Stimulated activated CD8-positive, alpha-beta memory T cell treated with anti-CD3 and anti-CD28 coated beads, Interleukin-12 subunit alpha, Interleukin-12 subunit beta, amount 100 ng/mL, for 24 hours (primary cell): ENCODE measurements around the gene IPP.
"Not testable (repeated sequence)": the region's sequence is repeated elsewhere in the genome, so short reads cannot be mapped to it uniquely, and the experiment has no call there.

Source experiments
- DNase-seq: peaks from one replicate; pipeline ENCODE4 v3.0.0-alpha.2; 2020; ENCODE audit errors: extremely low read depth

The IPP gene

DNA sequence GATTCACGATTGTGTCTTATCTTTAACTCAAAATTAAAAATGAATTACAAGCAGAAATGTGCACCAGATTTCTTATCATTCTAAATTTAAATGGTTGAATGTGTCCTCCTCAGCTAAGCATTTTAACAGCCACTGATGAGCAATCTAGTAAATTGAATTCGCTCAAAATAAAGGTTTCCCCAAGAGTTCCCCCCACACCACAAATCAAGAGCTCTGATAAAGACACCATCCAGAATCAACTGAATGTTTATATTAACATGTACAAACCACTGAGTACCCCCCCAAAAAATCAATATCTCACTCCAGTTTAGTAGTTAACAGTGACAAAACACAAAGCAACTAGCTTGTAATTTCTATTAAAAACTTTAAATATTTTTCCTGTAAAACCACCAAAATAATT lies 66.1 kb downstream of the IPP start:
- DNase-seq: no peak

DNA sequence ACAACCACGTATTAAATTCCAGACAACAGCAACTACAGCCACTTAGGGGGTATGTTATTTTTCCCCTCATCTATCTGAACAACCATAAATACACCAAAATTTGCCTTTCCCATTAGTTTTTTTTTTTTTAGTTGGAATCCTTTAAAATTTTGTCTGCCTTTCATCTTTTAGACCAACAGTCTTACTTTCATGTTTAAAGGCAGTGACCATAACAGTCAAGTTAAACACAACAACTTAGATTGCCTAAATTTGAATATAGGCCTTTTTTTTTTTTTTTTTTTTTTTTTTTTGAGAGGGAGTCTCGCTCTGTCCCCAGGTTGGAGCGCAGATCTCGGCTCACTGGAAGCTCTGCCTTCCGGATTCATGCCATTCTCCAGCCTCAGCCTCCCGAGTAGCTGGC lies 67.5 kb downstream of the IPP start:
- no peak for DNase-seq

DNA sequence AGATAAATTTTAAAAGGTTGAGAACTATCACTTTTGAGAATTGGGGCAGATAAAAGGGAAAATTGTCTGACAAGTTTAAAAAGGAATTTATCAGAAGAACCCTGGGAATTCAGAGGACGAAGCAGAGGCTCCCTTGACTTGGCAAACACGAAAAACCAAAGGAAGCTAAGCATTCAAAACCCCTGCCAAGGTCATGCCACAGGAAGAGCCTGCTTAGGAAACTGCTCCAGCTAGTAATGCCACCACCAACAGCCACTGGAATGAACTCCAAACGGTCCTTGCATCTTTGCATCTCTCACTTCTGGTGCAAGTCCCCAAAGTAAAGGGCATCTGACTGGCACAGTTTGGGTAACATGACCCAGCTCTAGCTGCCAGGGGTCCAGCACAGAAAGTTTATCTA lies 71.3 kb downstream of the IPP start:
- no peak for DNase-seq

DNA sequence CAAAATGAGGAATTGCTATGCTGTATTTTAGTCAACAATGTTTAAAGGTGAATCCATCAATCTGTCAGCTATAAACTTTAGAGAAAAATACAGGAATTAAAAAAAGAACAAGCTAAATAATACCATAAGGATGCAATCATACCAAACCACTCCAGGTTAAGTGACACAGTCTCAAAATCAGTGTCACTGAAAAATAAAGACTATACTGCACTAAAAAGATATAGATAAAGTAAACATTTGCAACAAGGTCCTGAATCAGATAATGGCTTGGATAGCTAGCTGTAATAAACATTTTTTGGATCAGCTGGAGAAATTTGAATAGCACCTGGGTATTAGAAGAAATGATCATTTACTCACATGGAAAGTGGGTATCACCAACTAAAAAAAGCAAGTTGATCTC lies 72.0 kb downstream of the IPP start:
- DNase-seq: no peak

DNA sequence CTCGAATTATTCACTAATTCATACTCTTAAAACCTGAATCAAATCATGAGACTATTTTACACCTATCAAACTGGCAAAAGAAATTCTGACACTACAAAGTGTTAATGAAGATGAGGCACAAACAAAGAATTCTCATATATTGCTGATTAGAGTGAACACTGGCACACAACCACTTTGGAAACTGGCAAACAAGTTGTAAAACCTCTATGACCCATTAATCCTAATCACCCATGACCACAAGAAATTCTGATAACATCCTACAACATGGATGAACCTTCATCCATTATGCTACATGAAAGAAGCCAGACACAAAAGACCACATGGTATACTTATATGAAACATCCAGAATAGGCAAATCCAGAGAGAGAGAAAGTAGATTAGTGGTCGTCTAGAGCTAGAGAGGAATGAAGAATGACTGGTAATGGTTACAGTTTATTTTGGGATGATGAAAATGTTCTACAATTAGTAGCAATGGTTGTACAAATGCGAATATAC lies 72.7 kb downstream of the IPP start:
- no peak for DNase-seq

DNA sequence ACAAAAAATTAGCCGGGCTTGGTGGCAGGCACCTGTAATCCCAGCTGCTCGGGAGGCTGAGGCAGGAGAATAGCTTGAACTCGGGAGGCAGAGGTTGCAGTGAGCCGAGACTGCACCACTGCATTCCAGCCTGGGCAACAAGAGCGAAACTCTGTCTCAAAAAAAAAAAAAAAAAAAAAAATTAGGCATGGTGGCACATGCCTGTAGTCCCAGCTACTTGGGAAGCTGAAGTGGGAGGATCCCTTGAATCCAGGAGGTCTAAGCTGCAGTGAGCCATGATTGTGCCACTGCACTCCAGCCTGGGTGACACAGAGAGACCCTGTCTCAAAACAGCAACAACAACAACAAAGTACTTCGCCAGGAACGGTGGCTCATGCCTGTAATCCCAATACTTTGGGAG lies 73.9 kb downstream of the IPP start:
- not testable (repeated sequence) for DNase-seq

DNA sequence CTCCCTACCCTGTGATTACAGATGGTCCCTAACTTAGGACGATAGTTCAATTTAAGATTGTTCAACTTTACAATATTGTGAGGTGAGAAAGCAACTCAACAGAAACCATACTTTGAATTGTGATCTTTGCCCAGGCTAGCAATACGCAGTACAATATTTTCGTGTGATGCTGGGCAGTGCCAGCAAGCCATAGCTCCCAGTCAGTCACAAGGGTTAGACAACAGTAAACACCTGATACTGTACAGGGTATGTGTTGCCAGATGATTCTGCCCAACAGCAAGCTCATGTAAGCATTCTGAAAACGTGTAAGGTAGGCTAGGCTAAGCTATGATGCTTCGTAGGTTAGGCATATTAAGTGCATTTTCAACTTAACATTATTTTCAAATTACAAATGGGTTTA lies 76.0 kb downstream of the IPP start:
- no peak for DNase-seq

DNA sequence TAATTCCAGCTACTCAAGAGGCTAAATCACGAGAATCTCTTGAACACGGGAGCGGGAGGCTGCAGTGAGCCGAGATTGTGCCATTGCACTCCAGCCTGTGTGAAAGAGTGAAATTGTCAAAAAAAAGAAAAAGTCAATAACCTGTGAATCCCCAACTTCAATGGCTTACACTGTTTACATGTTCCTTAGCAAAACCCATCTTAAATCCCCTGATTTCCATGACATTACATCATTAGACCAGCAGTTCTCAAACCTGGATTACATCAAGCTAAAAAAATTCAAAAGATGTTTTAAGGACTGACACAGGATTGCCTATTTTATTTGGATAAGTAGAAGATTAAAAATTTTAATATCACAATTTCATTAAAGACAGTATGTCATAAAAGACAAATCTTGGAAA lies 76.5 kb downstream of the IPP start:
- no peak for DNase-seq

DNA sequence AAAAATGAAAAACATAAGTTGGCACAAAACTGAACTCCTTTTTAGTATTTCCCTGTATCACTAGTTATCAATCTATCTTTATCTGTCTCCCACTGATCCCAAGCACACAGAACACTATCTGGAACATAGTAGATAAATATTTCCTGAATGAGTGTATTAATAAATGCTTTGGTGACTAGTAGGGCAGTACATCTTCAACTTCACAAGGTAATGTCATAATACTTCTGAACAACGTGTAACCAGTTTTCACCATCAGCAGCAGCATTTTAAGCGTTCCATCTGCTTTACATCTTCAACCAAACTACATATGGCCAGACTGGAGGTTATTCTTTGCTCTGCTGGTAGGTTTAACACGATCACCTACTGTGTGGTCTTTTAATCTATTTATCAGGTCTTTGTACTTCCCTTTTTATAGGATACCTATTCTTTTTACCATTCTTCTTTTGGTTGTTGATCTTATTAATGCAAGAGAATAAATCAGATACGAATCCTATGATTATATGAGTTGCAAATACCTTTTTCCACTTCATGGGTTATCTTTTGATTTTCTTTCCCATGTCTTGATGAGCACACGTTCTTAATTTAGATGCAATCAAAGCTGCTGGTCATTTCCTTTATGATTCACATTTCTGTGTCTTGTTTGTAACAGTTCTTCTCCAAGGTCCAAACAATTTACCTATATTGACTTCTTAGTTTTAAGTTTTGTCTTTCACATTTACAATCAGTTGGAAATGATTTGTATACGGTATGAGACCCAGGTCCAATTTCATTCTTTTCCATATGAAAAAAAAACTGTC lies 80.4 kb downstream of the IPP start:
- no peak for DNase-seq

DNA sequence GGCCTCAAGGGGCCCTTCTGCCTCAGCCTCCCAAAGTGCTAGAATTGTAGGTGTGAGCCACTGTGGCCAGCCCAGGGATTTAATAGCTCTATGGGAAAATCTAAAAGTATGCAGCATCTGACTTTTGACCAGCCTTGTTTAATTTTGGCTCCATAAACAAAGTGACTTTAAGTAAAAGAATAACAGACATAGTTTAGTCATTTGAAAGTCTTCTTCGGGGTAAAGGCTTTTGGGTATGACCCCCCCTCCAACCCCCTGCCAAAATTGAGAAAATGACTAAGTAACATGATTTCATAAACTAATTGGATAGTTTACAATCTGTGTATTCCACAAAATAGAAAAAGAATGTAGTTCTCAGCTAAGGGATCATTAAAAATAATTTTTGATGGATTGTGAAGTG lies 81.1 kb downstream of the IPP start:
- DNase-seq: no peak

DNA sequence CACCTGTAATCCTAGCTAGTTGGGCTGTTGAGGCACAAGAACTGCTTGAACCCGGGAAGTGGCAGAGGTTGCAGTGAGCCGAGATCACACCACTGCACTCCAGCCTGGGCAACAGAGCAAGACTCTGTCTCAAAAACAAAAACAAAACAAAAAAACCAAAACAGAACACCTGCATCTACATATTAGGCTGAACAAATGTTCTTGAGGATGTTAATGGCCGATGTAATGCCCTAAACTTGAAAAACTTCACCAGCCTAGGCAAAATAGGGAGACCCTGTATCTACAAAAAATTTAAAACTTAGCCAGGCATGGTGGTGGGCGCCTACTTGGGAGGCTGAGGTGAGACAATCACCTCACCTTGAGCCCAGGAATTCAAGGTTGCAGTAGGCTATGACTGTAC lies 81.9 kb downstream of the IPP start:
- no peak for DNase-seq

DNA sequence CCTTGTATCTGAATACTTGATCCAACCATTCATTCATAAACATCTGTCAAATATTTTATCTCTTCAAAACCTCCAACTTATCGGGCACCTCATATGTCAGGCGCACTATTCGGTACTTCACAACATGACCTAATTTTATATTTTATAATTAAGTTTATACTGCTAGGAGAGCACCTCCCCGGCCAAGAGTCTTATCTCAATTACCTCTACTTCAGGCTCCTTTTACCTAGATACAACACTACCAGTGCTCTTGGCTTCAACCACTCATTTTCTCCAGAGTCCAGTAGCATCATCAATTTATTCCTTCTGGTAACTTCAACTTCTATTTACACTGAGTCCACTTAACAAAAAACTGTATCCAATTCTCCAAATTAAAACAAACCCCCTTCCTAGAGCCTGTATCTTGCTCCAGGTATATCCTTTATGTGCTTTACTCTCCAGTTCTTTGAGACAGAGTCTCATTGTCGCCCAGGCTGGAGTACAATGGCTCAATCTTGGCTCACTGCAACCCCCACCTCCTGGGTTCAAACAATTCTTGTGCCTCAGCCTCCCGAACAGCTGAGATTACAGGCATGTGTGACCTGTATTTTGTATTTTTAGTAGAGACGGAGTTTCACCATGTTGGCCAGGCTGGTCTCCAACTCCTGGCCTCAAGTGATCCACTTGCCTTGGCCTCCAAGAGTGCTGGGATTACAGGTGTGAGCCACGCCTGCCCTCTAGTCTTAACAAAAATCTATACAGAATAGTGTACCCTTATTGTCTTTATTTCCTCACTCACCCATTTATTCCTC lies 82.9 kb downstream of the IPP start:
- no peak for DNase-seq

DNA sequence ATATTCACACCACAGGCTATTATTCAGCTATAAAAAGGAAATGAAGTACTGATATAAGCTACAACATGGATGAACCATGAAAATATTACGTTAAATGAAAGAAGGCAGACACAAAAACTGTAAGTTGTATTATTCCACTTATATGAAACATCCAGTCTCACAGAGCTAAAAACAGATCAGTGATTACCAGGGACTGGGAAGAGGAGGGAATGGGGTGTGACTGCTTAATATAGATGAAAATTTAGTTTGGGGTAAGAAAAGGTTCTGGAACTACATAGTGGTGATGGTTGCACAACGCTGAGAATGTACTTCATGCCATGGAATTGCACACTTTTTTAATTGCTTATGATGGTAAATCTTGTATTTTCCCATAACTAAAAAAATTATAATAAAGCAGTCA lies 83.6 kb downstream of the IPP start:
- DNase-seq: no peak

DNA sequence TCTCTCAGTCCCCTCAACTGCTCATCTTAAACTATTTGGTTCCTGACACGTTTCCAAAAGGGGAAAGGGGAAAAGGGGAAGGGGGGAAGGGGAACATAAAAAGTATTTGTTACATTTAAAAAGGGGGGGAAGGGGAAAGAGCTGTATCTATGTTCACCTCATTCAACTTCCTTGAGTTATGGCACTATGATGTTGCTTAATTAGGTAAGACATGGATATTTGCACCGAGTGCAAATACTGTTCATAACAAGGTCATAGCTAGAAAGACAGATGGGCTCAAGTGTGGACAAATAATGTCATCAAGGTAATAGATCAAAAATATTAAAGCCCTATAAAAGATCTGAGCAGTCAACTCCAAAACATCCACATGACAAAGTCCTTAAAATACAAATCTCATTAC lies 90.1 kb downstream of the IPP start:
- no peak for DNase-seq

DNA sequence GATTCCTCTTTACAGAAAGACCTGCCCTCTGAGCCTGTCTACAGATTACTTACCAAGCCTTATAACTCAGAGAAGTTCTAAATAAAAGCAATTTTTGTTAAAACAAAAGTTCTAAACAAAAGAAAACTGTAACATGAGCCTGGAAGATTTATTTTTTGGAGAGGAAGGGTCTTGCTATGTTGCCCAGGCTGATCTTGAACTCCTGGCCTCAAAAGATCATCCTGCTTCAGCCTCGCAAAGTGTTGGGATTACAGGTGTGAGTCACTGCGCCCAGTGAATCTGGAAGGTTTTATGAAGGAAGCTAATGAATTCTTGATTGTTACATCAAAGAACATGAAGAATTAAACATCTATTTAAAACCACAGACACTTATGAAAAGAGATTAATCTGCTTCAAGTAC lies 91.2 kb downstream of the IPP start:
- DNase-seq: no peak

DNA sequence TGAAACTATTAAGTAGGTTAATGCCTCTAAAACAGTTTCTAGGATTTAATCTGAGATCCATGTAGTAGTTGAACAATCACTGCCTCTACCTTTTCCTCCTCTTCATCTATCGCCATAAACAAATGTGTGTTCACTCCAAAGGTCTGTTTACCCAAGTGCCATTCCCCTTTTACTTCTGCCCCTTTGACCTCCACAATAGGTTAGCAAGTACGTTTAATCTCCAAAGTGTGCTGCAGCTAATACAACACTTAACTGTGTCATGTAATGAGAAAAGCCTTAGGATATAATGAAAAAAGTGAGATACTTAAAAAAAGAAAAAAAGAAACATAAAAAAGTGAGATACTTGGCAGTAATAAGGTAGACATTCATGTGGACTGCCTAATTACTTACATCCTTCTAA lies 92.3 kb downstream of the IPP start:
- no peak for DNase-seq

DNA sequence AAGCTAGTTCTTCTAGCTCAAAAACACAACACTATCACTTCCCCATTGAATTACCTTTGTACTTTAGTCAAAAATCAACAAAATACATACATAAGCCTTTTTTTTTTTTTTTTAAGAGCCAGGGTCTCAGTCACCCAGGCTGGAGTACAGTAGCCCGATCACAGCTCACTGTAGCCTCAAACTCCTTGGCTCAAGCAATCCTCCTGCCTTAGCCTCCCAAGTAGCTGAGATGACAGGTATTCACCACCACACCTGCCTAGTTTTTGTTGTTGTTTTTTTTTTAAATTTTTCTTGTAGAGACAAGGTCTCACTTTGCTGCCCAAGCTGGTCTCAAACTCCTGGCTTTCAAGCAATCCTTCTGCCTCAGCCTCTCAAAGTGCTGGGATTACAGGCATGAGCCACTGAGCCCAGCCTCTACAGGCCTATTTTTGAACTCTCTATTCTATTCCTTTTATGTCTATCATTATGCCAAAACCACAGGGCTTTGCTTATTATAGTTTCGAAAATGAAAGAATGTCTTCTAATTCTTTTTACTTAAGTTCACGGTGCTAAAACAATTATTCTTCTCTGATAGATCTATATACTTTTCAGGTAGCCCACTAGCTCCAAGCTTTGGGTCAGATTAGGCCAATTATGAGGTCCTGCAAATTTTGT lies 93.8 kb downstream of the IPP start:
- DNase-seq: no peak

DNA sequence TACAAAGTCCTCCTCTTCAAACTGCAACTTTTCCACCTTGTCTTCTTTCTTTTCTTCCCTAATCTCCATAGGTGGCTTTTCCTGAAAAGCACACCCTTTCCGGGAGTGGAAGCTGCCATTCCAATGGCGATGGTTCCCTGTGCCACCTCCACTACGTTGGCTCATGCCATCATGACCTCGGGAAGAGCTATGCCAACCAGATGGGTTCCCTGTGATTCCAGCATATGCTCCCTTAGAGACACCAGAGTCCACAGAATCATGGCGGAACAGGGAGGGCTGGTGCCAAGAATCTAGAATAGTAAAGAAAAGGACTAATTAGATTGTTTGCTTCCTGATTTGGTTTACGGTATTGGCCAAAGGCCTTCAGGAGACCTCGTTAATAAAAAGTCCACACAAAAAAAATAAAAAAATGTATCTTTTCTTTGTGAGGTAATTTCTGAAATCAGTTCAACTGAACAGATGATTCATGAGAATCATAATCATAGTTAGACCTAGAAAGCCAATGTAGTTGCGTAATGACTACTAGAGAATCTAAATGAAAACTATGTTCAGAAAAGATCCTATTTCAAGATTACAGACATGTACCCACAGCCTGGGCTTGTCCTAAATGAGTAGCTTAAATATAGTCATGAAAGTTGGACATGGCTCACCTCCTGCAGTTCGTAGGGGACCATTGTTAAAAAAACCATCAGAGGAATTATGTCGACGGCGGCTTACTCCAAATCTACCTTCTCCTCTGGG lies 95.7 kb downstream of the IPP start:
- DNase-seq: no peak
